Astrocyte (in vitro differentiated cells and primary cell): ENCODE measurements around the gene ATP6V1B1.

ENCODE experiments used
- EZH2 ChIP-seq: IDR thresholded peaks from 2 replicates; pipeline ENCODE4 v1.6.1; 2012; ENCODE audit warnings: mild to moderate bottlenecking, low read length, inconsistent platforms; ENCODE audit not compliant: insufficient read depth
- TF ChIP-seq, protein P1 (sequence below): IDR thresholded peaks from 2 replicates; pipeline ENCODE4 v1.5.1; 2011; ENCODE audit warnings: low read depth, mild to moderate bottlenecking, inconsistent platforms, low read length, moderate library complexity; ENCODE audit not compliant: insufficient read depth

DNA sequence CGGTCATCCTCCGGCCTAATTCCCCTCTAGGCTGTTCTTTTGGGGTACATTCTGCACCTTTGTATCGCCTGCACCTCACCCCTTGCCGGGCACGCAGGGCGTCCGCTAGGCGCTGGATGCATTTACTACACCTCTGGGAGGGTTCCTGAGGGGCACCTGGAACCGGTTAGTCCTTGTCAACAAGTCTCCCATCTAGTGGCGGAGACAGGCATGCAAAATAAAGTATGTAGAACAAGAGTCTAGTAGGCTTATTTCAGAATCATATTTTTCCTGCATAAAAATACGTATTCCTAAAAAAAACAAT is 59.7 kb downstream of the ATP6V1B1 start:
- TF ChIP-seq, protein P1, sequence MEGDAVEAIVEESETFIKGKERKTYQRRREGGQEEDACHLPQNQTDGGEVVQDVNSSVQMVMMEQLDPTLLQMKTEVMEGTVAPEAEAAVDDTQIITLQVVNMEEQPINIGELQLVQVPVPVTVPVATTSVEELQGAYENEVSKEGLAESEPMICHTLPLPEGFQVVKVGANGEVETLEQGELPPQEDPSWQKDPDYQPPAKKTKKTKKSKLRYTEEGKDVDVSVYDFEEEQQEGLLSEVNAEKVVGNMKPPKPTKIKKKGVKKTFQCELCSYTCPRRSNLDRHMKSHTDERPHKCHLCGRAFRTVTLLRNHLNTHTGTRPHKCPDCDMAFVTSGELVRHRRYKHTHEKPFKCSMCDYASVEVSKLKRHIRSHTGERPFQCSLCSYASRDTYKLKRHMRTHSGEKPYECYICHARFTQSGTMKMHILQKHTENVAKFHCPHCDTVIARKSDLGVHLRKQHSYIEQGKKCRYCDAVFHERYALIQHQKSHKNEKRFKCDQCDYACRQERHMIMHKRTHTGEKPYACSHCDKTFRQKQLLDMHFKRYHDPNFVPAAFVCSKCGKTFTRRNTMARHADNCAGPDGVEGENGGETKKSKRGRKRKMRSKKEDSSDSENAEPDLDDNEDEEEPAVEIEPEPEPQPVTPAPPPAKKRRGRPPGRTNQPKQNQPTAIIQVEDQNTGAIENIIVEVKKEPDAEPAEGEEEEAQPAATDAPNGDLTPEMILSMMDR, result peak; percentile 25
- TF ChIP-seq EZH2, result no peak
